ENCODE data around the gene SLC2A10. TPM values are rescaled to one million over a fixed set of nuclear protein-coding genes. Genes with fewer than 3 reads are reported as not detected.

The SLC2A10 gene
- total RNA-seq, 4 donors from 2014 or later, result 3.9 to 14.9 (median 10.0) TPM

- TF ChIP-seq CTCF (IDR thresholded peaks at IDR 0.05) (no peak), POLR2A (IDR thresholded peaks at IDR 0.05) (no peak)
- 45 to 49% methylated on average over 22 of the region's 22 CpGs for WGBS, 2 donors
- peak in 1 of 2 donors; percentile 68 for DNase-seq (ENCODE audit: low spot score in 2 of 2)
- peak overlapping the region; percentile 41 for H3K4me3 ChIP-seq (ENCODE audit: low read depth, poor library complexity, severe bottlenecking)
- intact Hi-C loops (cut with DNase I; ENCODE audit: low total_unique reads), result no loop called here
Observed at GRCh38 chr20:46710153-46710913, 884 bp downstream of the SLC2A10 start.

GRCh38 chr20:46712056-46712636, 2.7 kb downstream of the SLC2A10 start:
- H3K4me3 ChIP-seq (ENCODE audit: low read depth, poor library complexity, severe bottlenecking), result no peak overlapping the region
- intact Hi-C loops (cut with DNase I; ENCODE audit: low total_unique reads), result no loop called here
- peak in 1 of 2 donors; percentile 59 for DNase-seq (ENCODE audit: low spot score in 2 of 2)
- 77 to 84% methylated on average over 5 of the region's 5 CpGs for WGBS, 2 donors
- TF ChIP-seq CTCF (IDR thresholded peaks at IDR 0.05) (no peak), POLR2A (IDR thresholded peaks at IDR 0.05) (no peak)

- intact Hi-C loops (cut with DNase I; ENCODE audit: low total_unique reads), result no loop called here
- no peak for DNase-seq (ENCODE audit: low spot score in 2 of 2)
- H3K4me3 ChIP-seq (ENCODE audit: low read depth, poor library complexity, severe bottlenecking), result no peak overlapping the region
- WGBS, 2 donors, result 57 to 61% methylated on average over 15 of the region's 15 CpGs
- TF ChIP-seq CTCF (IDR thresholded peaks at IDR 0.05) (no peak), POLR2A (IDR thresholded peaks at IDR 0.05) (no peak)
Observed at GRCh38 chr20:46713957-46714834, 4.7 kb downstream of the SLC2A10 start.

- no peak for TF ChIP-seq CTCF (IDR thresholded peaks at IDR 0.05)
- no peak overlapping the region for H3K4me3 ChIP-seq (ENCODE audit: low read depth, poor library complexity, severe bottlenecking)
- 19 to 26% methylated on average over 4 of the region's 4 CpGs for WGBS, 2 donors
- intact Hi-C loops (cut with DNase I; ENCODE audit: low total_unique reads), result no loop called here
- peak; percentile 49 to 90 for DNase-seq (ENCODE audit: low spot score in 2 of 2)
Observed at GRCh38 chr20:46715292-46715756, 5.9 kb downstream of the SLC2A10 start.

- intact Hi-C loops (cut with DNase I; ENCODE audit: low total_unique reads), result no loop called here
- H3K4me3 ChIP-seq (ENCODE audit: low read depth, poor library complexity, severe bottlenecking), result no peak overlapping the region
- TF ChIP-seq POLR2A (IDR thresholded peaks at IDR 0.05), result no peak
- no peak for TF ChIP-seq CTCF (IDR thresholded peaks at IDR 0.05)
- 86 to 87% methylated on average over 9 of the region's 9 CpGs for WGBS, 2 donors
- no peak for DNase-seq (ENCODE audit: low spot score in 2 of 2)
Observed at GRCh38 chr20:46717818-46718541, 8.5 kb downstream of the SLC2A10 start.

Data from lower leg skin (tissue), 4 donors.